Hindlimb muscle (tissue), 1 donor: ENCODE data around the gene PCNP. TPM values are rescaled to one million over a fixed set of nuclear protein-coding genes. Genes with fewer than 3 reads are reported as not detected.
"Not testable (repeated sequence)": the region's sequence is repeated elsewhere in the genome, so short reads cannot be mapped to it uniquely, and the experiment has no call there.

Source experiments
- DNase-seq: peaks from one replicate; pipeline ENCODE4 v3.0.0-alpha.2; 2013
- polyA plus RNA-seq: library from polyadenylated mRNA; unstranded; fragments of 120-200 nt; gene quantifications from one replicate; pipeline ENCODE4 v1.2.1, GENCODE V29; 2013; ENCODE audit not compliant: insufficient read length

Gene PCNP
- polyA plus RNA-seq, 1 donor = 110 TPM

GRCh38 chr3:101567528-101568317 lies 6.3 kb upstream of the PCNP start:
- no peak for DNase-seq

- DNase-seq = no peak
Measured at GRCh38 chr3:101571028-101571895, 2.7 kb upstream of the PCNP start.

- DNase-seq = peak; percentile 75
Measured at GRCh38 chr3:101574388-101575112, 570 bp downstream of the PCNP start.

GRCh38 chr3:101577286-101577685 lies 3.3 kb downstream of the PCNP start:
- no peak for DNase-seq

- DNase-seq = no peak
Measured at GRCh38 chr3:101588616-101589015, 14.6 kb downstream of the PCNP start.

- no peak for DNase-seq
Measured at GRCh38 chr3:101591071-101591470, 17.1 kb downstream of the PCNP start.

GRCh38 chr3:101602731-101603130 lies 28.8 kb downstream of the PCNP start:
- no peak for DNase-seq

- DNase-seq = no peak
Measured at GRCh38 chr3:101603184-101603583, 29.2 kb downstream of the PCNP start.

- DNase-seq = not testable (repeated sequence)
Measured at GRCh38 chr3:101605398-101605797, 31.4 kb downstream of the PCNP start.

GRCh38 chr3:101611023-101611422 lies 37.0 kb downstream of the PCNP start:
- no peak for DNase-seq

GRCh38 chr3:101613014-101613413 lies 39.0 kb downstream of the PCNP start:
- DNase-seq = not testable (repeated sequence)

- no peak for DNase-seq
Measured at GRCh38 chr3:101615525-101615924, 41.5 kb downstream of the PCNP start.

GRCh38 chr3:101617478-101617877 lies 43.5 kb downstream of the PCNP start:
- no peak for DNase-seq

GRCh38 chr3:101618726-101619125 lies 44.7 kb downstream of the PCNP start:
- no peak for DNase-seq

- DNase-seq = no peak
Measured at GRCh38 chr3:101619734-101620133, 45.8 kb downstream of the PCNP start.

GRCh38 chr3:101623656-101624055 lies 49.7 kb downstream of the PCNP start:
- DNase-seq = no peak

GRCh38 chr3:101624857-101625256 lies 50.9 kb downstream of the PCNP start:
- DNase-seq = no peak

- no peak for DNase-seq
Measured at GRCh38 chr3:101625879-101626278, 51.9 kb downstream of the PCNP start.

- DNase-seq = no peak
Measured at GRCh38 chr3:101629219-101629618, 55.2 kb downstream of the PCNP start.

GRCh38 chr3:101631098-101631796 lies 57.3 kb downstream of the PCNP start:
- DNase-seq = no peak

GRCh38 chr3:101631959-101632358 lies 58.0 kb downstream of the PCNP start:
- not testable (repeated sequence) for DNase-seq

- DNase-seq = no peak
Measured at GRCh38 chr3:101632586-101632985, 58.6 kb downstream of the PCNP start.
